HEK293 (cell line): ENCODE measurements around the gene GMDS.

Experiments used
- CTCF ChIA-PET: fragments of 350-600 bp; formaldehyde crosslinking; extraction: SDS; loops from one replicate; lab custom pipeline; 2021; ENCODE audit warnings: antibody characterized with exemption; lab: Yijun Ruan, JAX
- POLR2A ChIA-PET: fragments of 300-600 bp; formaldehyde crosslinking; extraction: SDS; loops from one replicate; lab custom pipeline; 2020; ENCODE audit warnings: antibody characterized with exemption, inconsistent platforms; lab: Yijun Ruan, JAX
- H3K27ac ChIP-seq: fragments of 200-500 bp; sonication (Bioruptor generic); 2 replicates; pipeline ENCODE4 v1.5.1; 2014; ENCODE audit warnings: low read depth, low read length, control low read depth, inconsistent platforms; ENCODE audit errors: extremely low read depth
- H3K36me3 ChIP-seq, 2 experiments: fragments of 200-500 bp in 1 of 2; sonication (Bioruptor generic) in 1 of 2; 1 replicate in 1 of 2; 2 replicates in 1 of 2; pipeline ENCODE4 v1.5.1; 2014 to 2017; ENCODE audit warnings: inconsistent platforms in 2 of 2, low read length in 2 of 2; ENCODE audit not compliant: control insufficient read depth in 2 of 2, insufficient read depth in 1 of 2
- H3K4me1 ChIP-seq: fragments of 200-500 bp; sonication (Bioruptor generic); 2 replicates; pipeline ENCODE4 v1.5.1; 2014; ENCODE audit warnings: mild to moderate bottlenecking, low read length, inconsistent platforms; ENCODE audit not compliant: control insufficient read depth, insufficient read depth
- H3K4me3 ChIP-seq: 2 replicates; pipeline ENCODE4 v1.5.1; 2011; ENCODE audit warnings: low read depth, mild to moderate bottlenecking, control low read depth, low read length, moderate library complexity
- H3K9me3 ChIP-seq: fragments of 200-500 bp; sonication (Bioruptor generic); 2 replicates; pipeline ENCODE4 v1.5.1; 2014; ENCODE audit warnings: low read depth, low read length, inconsistent platforms; ENCODE audit not compliant: control insufficient read depth, insufficient read depth
- BCL11A ChIP-seq: fragments of 450-650 bp; formaldehyde crosslinking; IDR thresholded peaks from 2 replicates; pipeline ENCODE4 v1.5.1; 2016; ENCODE audit warnings: low read depth, missing biosample characterization, missing genetic modification characterization
- KLF8 ChIP-seq: fragments of 450-650 bp; formaldehyde crosslinking; IDR thresholded peaks from 2 replicates; pipeline ENCODE4 v1.5.1; 2016; ENCODE audit warnings: missing biosample characterization, missing genetic modification characterization
- OSR2 ChIP-seq: fragments of 450-650 bp; formaldehyde crosslinking; IDR thresholded peaks from 2 replicates; pipeline ENCODE4 v1.5.1; 2016; ENCODE audit warnings: missing biosample characterization, missing genetic modification characterization
- TCF7L2 ChIP-seq: IDR thresholded peaks from 2 replicates; pipeline ENCODE4 v1.6.1; 2011; ENCODE audit warnings: low read depth, mild to moderate bottlenecking, inconsistent platforms, low read length, moderate library complexity, borderline replicate concordance
- ZBTB21 ChIP-seq: fragments of 450-650 bp; formaldehyde crosslinking; IDR thresholded peaks from 2 replicates; pipeline ENCODE4 v1.5.1; 2017; ENCODE audit warnings: missing biosample characterization, missing genetic modification characterization
- ZNF248 ChIP-seq: fragments of 450-650 bp; formaldehyde crosslinking; IDR thresholded peaks from 2 replicates; pipeline ENCODE4 v1.5.1; 2017; ENCODE audit warnings: missing biosample characterization, missing genetic modification characterization
- ZNF266 ChIP-seq: fragments of 450-650 bp; formaldehyde crosslinking; IDR thresholded peaks from 2 replicates; pipeline ENCODE4 v1.5.1; 2016; ENCODE audit warnings: missing biosample characterization, missing genetic modification characterization, low read depth
- ZNF324 ChIP-seq: fragments of 450-650 bp; formaldehyde crosslinking; IDR thresholded peaks from 2 replicates; pipeline ENCODE4 v1.5.1; 2016; ENCODE audit warnings: missing biosample characterization, missing genetic modification characterization
- ZNF335 ChIP-seq: fragments of 450-650 bp; formaldehyde crosslinking; conservative IDR thresholded peaks from 2 replicates; pipeline ENCODE4 v1.5.1; 2016; ENCODE audit warnings: missing biosample characterization, missing genetic modification characterization
- ZNF341 ChIP-seq: fragments of 450-650 bp; formaldehyde crosslinking; IDR thresholded peaks from 2 replicates; pipeline ENCODE4; 2016; ENCODE audit warnings: low read depth, missing biosample characterization, missing genetic modification characterization
- ZNF423 ChIP-seq: fragments of 450-650 bp; formaldehyde crosslinking; IDR thresholded peaks from 2 replicates; pipeline ENCODE4 v1.5.1; 2016; ENCODE audit warnings: missing biosample characterization, missing genetic modification characterization
- ZNF670 ChIP-seq: fragments of 450-650 bp; formaldehyde crosslinking; IDR thresholded peaks from 2 replicates; pipeline ENCODE4 v1.5.1; 2016; ENCODE audit warnings: missing biosample characterization, missing genetic modification characterization, low read depth
- ZNF776 ChIP-seq: fragments of 450-650 bp; formaldehyde crosslinking; IDR thresholded peaks from 2 replicates; pipeline ENCODE4 v1.5.0; 2017; ENCODE audit warnings: missing biosample characterization, missing genetic modification characterization, borderline replicate concordance
- TF ChIP-seq, protein P1 (sequence below): IDR thresholded peaks from 2 replicates; pipeline ENCODE4 v1.6.1; 2011; ENCODE audit warnings: mild to moderate bottlenecking, low read depth, low read length, borderline replicate concordance
- TF ChIP-seq, protein P2 (sequence below): fragments of 450-650 bp; formaldehyde crosslinking; conservative IDR thresholded peaks from 2 replicates; pipeline ENCODE4 v1.5.1; 2016; ENCODE audit warnings: low read depth, missing biosample characterization, missing genetic modification characterization
- TF ChIP-seq, protein P3 (sequence below): fragments of 450-650 bp; formaldehyde crosslinking; IDR thresholded peaks from 2 replicates; pipeline ENCODE4 v1.5.1; 2016; ENCODE audit warnings: missing biosample characterization, missing genetic modification characterization

The GMDS gene

DNA sequence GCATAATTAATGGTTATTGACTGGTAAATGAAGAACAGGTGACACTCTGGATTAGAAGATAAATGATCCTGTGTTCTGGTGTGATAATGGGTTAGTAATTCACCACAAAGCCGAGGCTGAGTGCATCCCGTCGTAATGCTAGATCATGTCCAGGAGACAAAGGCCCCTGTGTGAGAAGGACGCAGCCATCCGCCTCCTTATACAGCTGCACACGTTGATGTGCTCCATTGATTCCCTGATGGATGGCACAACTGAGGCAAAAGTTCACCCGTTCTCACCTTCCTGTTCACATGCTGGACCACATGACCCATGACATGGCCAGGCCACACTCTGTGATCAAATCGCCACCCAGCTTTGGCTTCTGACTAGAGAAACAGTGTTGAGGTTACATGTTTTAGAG lies 499.6 kb downstream of the GMDS start (continued):
- TF ChIP-seq, protein P1, sequence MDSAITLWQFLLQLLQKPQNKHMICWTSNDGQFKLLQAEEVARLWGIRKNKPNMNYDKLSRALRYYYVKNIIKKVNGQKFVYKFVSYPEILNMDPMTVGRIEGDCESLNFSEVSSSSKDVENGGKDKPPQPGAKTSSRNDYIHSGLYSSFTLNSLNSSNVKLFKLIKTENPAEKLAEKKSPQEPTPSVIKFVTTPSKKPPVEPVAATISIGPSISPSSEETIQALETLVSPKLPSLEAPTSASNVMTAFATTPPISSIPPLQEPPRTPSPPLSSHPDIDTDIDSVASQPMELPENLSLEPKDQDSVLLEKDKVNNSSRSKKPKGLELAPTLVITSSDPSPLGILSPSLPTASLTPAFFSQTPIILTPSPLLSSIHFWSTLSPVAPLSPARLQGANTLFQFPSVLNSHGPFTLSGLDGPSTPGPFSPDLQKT, result no peak

DNA sequence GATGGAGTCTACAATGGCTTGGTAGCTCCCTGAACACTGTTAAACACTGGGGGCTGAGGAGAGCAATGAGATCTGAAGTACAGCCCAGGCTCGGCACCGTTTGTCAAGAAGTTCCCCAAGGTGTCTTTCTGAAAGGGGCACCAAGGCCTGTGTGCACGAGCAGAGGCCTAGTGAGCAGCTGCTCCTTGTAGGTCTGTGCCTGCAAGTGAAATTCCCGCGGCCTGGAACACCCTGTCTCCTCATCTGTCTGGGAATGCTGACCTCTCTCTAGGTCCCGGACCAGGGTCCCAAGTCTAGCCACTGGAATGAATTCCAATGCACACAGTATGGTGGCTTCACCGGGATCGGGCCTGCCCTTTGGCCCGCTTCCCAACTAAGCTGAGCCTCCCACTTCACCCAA lies 500.9 kb downstream of the GMDS start:
- ChIA-PET POLR2A (no interaction called here), CTCF (no interaction called here)
- H3K27ac ChIP-seq, result no peak overlapping the region
- H3K4me1 ChIP-seq, result no peaks in the 10 kb centered on the region
- H3K4me3 ChIP-seq, result no peak overlapping the region
- H3K36me3 ChIP-seq, result no peaks in the 10 kb centered on the region
- TF ChIP-seq, protein P1, result no peak
- TF ChIP-seq, protein P2, sequence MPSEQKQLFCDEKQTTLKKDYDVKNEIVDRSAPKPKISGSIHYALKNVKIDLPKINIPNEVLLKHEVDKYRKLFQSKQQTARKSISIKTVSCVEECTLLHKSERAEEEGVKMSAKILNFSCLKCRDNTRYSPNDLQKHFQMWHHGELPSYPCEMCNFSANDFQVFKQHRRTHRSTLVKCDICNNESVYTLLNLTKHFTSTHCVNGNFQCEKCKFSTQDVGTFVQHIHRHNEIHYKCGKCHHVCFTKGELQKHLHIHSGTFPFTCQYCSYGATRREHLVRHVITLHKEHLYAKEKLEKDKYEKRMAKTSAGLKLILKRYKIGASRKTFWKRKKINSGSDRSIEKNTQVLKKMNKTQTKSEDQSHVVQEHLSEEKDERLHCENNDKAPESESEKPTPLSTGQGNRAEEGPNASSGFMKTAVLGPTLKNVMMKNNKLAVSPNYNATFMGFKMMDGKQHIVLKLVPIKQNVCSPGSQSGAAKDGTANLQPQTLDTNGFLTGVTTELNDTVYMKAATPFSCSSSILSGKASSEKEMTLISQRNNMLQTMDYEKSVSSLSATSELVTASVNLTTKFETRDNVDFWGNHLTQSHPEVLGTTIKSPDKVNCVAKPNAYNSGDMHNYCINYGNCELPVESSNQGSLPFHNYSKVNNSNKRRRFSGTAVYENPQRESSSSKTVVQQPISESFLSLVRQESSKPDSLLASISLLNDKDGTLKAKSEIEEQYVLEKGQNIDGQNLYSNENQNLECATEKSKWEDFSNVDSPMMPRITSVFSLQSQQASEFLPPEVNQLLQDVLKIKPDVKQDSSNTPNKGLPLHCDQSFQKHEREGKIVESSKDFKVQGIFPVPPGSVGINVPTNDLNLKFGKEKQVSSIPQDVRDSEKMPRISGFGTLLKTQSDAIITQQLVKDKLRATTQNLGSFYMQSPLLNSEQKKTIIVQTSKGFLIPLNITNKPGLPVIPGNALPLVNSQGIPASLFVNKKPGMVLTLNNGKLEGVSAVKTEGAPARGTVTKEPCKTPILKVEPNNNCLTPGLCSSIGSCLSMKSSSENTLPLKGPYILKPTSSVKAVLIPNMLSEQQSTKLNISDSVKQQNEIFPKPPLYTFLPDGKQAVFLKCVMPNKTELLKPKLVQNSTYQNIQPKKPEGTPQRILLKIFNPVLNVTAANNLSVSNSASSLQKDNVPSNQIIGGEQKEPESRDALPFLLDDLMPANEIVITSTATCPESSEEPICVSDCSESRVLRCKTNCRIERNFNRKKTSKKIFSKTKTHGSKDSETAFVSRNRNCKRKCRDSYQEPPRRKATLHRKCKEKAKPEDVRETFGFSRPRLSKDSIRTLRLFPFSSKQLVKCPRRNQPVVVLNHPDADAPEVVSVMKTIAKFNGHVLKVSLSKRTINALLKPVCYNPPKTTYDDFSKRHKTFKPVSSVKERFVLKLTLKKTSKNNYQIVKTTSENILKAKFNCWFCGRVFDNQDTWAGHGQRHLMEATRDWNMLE, result no peak
- no peak for TF ChIP-seq ZNF341 (tag by site-specific recombination)
- TF ChIP-seq ZNF670 (tag by site-specific recombination), result no peak
- TF ChIP-seq, protein P3, sequence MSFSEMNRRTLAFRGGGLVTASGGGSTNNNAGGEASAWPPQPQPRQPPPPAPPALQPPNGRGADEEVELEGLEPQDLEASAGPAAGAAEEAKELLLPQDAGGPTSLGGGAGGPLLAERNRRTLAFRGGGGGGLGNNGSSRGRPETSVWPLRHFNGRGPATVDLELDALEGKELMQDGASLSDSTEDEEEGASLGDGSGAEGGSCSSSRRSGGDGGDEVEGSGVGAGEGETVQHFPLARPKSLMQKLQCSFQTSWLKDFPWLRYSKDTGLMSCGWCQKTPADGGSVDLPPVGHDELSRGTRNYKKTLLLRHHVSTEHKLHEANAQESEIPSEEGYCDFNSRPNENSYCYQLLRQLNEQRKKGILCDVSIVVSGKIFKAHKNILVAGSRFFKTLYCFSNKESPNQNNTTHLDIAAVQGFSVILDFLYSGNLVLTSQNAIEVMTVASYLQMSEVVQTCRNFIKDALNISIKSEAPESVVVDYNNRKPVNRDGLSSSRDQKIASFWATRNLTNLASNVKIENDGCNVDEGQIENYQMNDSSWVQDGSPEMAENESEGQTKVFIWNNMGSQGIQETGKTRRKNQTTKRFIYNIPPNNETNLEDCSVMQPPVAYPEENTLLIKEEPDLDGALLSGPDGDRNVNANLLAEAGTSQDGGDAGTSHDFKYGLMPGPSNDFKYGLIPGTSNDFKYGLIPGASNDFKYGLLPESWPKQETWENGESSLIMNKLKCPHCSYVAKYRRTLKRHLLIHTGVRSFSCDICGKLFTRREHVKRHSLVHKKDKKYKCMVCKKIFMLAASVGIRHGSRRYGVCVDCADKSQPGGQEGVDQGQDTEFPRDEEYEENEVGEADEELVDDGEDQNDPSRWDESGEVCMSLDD (tag by site-specific recombination), result no peak
- no peak for TF ChIP-seq KLF8 (tag by site-specific recombination)
- TF ChIP-seq ZNF248 (tag by site-specific recombination), result no peak
- no peak for TF ChIP-seq ZBTB21 (tag by site-specific recombination)
- TF ChIP-seq ZNF776 (tag by site-specific recombination), result no peak
- no peak for TF ChIP-seq OSR2 (tag by site-specific recombination)
- TF ChIP-seq BCL11A (tag by site-specific recombination), result no peak
- TF ChIP-seq TCF7L2, result no peak
- no peak for TF ChIP-seq ZNF423 (tag by site-specific recombination)
- TF ChIP-seq ZNF266 (tag by site-specific recombination), result no peak
- no peak for TF ChIP-seq ZNF324 (tag by site-specific recombination)
- no peak for TF ChIP-seq ZNF335 (tag by site-specific recombination)
- H3K9me3 ChIP-seq, result no peaks in the 10 kb centered on the region
